ENCODE results near the gene TCAP.
"Not testable (repeated sequence)": the region's sequence is repeated elsewhere in the genome, so short reads cannot be mapped to it uniquely, and the experiment has no call there.

The TCAP gene

GRCh38 chr17:39706921-39707337 lies 41.8 kb downstream of the TCAP start:
- no peak for DNase-seq

DNA sequence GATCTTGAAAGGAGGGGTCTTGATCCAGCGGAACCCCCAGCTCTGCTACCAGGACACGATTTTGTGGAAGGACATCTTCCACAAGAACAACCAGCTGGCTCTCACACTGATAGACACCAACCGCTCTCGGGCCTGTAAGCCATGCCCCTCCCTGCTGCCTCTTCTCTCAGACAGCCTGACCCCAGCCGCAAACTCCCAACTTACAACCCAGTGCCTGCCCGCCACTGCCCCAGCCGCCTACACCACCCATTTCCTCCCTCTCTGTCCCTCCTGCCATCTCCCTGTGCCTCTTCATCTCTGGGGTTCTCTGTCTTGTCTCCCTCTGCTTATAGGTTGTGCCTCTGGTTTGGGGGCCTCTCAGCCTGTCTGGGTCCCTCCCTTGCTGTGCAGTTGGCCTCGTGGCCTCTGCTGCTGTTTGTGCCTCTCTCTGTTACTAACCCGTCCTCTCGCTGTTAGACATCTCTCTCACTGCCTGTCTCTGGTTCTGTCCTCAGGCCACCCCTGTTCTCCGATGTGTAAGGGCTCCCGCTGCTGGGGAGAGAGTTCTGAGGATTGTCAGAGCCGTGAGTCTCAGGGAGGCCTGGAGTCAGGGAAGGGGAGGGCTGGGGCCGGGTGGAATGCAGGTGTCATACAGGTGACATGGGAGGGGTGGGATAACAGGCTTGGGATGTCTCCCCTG lies 44.3 kb downstream of the TCAP start:
- no peak for DNase-seq

- DNase-seq: no peak
Measured at GRCh38 chr17:39709998-39710964, 45.1 kb downstream of the TCAP start.

GRCh38 chr17:39711071-39711470 lies 45.9 kb downstream of the TCAP start:
- not testable (repeated sequence) for DNase-seq

GRCh38 chr17:39711851-39712250 lies 46.7 kb downstream of the TCAP start:
- DNase-seq: no peak

DNA sequence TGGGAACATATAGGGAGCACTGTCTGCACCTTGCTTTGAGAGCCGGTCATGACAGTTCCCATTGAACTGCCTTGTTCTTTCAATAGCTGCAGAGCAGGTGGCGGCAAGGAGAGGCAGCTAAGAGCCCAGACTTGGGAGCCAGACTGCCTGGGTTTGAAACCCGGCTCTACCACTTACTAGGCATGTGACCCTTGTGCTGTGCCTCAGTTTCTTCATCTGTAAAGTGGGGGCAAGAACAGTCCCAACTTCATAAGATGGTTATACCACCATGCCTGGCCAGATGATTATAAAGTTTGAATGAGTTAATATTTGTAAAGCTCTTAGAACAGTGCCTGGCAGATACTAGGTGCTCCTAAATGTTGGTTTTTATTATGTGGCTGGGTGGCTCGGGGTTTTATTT lies 49.1 kb downstream of the TCAP start:
- no peak for DNase-seq

DNA sequence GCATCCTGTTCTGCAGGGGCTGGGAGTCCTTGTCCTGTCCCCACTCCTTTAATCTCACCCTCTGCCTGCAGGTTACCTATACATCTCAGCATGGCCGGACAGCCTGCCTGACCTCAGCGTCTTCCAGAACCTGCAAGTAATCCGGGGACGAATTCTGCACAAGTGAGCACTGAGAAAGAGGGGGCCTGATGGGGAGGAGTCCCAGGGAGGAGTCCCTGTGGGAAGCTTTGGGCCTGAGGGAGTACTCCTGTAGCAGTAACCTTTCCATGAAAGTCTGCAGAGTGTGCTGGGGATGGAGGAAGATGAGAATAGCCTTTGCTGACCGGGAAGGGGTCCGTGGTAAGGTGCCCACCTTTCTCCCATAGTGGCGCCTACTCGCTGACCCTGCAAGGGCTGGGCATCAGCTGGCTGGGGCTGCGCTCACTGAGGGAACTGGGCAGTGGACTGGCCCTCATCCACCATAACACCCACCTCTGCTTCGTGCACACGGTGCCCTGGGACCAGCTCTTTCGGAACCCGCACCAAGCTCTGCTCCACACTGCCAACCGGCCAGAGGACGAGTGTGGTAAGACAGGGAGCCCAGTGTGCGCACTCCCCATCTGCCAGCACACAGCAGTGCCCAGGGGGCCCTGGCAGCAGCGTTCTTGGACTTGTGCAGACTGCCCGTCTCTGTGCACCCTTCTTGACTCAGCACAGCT lies 50.4 kb downstream of the TCAP start:
- no peak for DNase-seq
